GM13977 (cell line): Measurements from ENCODE around the gene ITM2B.
"Not testable (repeated sequence)": the region's sequence is repeated elsewhere in the genome, so short reads cannot be mapped to it uniquely, and the experiment has no call there.

Experiments used
- DNase-seq: peaks from one replicate; pipeline ENCODE4 v3.0.0; 2012; ENCODE audit warnings: low spot score
- in situ Hi-C: fragments of 300-500 bp; cut with MboI; formaldehyde crosslinking; loops from one replicate; pipeline ENCODE4 v1.12.0; 2022; ENCODE audit warnings: low sequenced_read_pairs, low pct_unique_long_range_greater_than_20kb, mixed read lengths, inconsistent platforms; ENCODE audit not compliant: unreplicated experiment
- TF ChIP-seq, protein P1 (sequence below): IDR thresholded peaks from 2 replicates; pipeline ENCODE4 v1.5.1; 2012; ENCODE audit warnings: mild to moderate bottlenecking, control low read depth; ENCODE audit not compliant: insufficient read depth; ENCODE audit errors: extremely low read depth, missing control alignments

The ITM2B gene

GRCh38 chr13:48233889-48234488 is 983 bp downstream of the ITM2B start:
- in situ Hi-C loops: no loop called here
- DNase-seq: no peak
- TF ChIP-seq, protein P1, sequence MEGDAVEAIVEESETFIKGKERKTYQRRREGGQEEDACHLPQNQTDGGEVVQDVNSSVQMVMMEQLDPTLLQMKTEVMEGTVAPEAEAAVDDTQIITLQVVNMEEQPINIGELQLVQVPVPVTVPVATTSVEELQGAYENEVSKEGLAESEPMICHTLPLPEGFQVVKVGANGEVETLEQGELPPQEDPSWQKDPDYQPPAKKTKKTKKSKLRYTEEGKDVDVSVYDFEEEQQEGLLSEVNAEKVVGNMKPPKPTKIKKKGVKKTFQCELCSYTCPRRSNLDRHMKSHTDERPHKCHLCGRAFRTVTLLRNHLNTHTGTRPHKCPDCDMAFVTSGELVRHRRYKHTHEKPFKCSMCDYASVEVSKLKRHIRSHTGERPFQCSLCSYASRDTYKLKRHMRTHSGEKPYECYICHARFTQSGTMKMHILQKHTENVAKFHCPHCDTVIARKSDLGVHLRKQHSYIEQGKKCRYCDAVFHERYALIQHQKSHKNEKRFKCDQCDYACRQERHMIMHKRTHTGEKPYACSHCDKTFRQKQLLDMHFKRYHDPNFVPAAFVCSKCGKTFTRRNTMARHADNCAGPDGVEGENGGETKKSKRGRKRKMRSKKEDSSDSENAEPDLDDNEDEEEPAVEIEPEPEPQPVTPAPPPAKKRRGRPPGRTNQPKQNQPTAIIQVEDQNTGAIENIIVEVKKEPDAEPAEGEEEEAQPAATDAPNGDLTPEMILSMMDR: no peak

- DNase-seq: peak; percentile 57
- TF ChIP-seq, protein P1: no peak
- in situ Hi-C loops: no loop called here
Measured at GRCh38 chr13:48234566-48235340, 1.7 kb downstream of the ITM2B start.

DNA sequence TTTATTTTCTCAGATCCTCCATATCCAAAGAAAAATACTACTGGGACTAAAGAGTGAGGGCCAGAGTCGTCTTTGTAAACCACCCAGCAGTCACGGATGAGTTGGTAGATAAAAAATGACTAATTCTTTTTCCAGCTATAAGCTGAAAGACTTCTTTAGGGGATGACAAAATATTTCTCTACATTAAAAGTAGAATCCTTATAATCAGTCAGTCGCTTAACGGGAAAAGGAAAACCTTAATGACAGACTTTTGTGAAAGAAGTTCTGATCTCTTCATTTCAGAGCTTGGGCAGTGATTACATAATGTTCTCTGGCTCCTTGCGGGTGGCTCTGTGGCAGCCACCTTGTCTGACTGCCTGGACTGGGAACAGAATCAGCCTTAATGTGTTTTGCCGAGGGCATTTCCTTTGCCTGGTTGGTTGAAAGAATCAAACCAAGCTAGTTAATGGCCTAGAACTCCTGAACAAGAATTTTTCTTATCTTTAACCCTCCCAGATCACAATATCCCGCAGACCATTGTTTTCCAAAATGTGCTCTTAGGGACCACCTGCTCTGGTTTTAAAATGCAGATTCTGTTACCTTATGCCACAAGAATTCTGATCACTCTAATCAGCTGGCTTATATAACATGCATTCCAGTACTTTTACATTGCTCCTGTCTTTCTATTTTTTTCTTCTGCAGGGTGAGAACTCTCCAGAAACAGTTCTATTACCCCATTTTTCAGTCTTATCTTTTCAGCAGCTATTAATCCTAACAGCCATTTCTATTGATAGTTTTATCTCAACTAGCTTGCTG is 2.5 kb downstream of the ITM2B start:
- in situ Hi-C loops: no loop called here

DNA sequence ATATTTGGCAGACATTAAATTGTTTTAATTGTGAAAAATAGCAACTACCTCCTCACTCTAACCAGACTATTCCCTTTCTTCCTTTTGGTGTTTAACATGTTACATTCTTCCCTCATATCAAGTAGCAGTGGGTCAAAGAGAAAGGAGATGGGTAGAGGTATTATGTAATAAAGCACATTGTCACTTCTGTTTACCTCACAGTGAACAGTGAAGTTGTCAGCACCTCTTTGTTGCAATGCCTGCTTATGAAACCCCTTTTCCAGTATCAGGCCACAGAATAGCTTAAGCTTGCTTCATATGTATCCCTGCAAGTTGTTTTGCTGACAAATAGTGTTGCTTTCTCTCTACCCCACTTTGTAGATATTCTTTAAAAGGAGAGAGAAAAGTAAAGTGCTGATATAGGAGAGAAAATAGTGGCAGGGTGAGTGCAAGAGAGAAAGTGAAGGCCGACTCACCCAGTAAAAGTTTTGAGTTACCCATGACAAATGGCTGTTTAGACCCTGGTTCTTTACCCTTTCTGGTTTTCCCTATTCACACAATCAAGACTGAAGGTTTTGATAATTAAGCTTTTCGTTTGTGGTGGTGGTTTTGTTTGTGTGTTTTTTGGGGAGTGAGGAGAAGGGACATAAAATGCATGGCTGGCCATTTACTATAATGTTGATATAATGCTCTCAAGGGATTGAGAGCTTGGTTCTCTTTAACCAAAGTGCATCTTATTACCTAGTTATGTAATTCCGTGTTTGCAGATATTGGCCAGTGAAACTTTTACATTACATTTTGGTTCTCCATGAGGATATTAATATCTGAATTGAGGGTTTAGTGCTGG is 3.7 kb downstream of the ITM2B start:
- DNase-seq: no peak

More for the DNA sequence above, 2.5 kb downstream of the ITM2B start:
- TF ChIP-seq, protein P1: no peak
- DNase-seq: no peak

GRCh38 chr13:48239369-48239768 is 6.4 kb downstream of the ITM2B start:
- DNase-seq, in situ Hi-C loops: not testable (repeated sequence)

More for the DNA sequence above, 3.7 kb downstream of the ITM2B start:
- in situ Hi-C loops: no loop called here
- TF ChIP-seq, protein P1: no peak

DNA sequence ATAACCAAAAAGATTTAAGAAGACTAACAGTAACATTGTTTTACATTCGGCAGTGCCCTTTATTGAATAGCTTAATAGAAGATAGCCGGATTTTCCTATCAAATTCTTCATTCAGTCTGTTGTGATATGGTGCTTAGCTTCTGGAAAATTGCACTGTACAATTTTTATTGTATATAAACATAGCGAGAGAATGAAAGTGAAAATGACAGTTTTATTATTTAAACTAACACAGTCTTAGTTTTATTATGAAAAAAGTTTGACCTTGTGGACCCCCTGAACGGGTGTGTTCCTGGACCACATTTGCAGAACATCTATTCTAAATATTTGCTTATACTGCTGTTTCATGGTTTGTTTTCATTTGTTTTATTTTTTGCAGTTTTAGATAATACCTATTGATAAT is 8.6 kb downstream of the ITM2B start:
- TF ChIP-seq, protein P1: no peak
- in situ Hi-C loops: no loop called here
- DNase-seq: no peak
